NCI-H460 (cell line): Measurements from ENCODE around the gene FAIM2. TPM values are rescaled to one million over a fixed set of nuclear protein-coding genes. Genes with fewer than 3 reads are reported as not detected.

Experiments used
- DNase-seq: peaks from one replicate; pipeline ENCODE4 v3.0.0-alpha.2; 2016; ENCODE audit warnings: low read depth; ENCODE audit errors: extremely low read depth
- total RNA-seq: library from RNA; depleted of rRNA; stranded (reverse); fragments of >200 nt; shearing (Covaris generic); gene quantifications from 2 replicates; pipeline ENCODE4 v1.2.3, GENCODE V29; 2014

Gene FAIM2
- total RNA-seq, 1 experiment from 2014 or later: 0.45 TPM

DNA sequence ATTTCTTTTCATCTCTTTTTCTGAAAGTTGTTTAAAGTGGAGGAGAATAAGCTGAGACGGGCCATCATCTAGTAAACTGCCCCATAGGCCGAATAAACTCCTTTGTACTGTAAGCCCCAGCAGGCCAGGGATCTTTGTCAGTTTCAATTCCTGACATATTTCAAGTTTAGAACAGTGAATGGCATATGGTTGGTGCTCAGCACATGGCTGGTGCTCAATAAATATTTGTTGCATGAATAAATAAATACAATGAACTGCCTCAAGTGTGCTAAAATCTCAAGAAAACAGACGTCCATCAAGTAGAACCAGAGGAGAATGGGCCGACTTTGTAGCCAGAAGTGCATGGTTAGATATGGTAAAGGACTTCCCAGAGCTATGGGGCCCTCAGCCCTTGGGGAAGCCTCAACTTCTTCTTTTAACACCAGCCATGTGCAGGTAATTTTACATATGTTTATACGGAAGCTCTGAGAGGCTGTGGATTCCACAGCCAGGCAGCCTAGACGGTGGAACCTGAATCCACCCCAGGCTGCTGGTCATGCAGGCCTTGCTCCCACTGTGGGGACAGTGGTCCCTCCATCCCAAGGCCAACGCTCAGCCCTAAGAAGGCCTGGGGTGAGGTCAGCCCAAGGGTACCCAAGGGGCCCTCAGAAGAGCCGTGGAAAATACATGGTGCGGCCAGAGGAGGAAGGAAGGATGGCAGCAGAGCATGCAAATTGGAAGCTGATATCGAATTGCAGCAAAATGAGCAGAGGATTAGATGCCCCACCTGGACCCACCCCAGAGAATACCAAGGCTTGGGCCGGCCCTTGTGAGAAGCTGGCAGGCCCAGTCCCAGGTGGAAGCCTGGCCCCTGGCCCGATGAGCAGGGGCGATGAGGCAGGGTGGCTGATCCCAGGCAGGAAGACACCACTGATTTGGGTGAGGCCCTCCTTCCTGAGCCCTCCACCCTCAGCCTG, 38.1 kb upstream of the FAIM2 start:
- DNase-seq: no peak

DNA sequence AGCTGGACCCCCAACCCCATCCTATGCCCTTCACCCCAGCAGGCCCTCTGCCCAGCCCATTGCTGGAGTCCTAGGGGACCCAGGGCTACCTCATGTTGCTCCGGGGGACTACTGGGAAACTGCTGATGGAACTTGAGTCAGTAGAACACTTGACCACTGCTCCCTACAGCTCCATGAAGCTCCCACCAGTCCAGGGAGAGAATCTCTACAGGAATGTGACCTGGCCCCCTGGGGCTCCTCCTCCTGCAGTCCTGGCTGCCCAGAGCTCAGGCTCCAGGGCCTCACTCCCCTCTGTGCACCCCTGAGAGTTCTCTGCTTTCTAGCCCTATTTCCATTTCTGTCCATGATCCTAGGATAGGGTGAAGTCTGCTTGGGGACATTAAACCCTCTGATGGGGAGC, 36.0 kb upstream of the FAIM2 start:
- DNase-seq: no peak

DNA sequence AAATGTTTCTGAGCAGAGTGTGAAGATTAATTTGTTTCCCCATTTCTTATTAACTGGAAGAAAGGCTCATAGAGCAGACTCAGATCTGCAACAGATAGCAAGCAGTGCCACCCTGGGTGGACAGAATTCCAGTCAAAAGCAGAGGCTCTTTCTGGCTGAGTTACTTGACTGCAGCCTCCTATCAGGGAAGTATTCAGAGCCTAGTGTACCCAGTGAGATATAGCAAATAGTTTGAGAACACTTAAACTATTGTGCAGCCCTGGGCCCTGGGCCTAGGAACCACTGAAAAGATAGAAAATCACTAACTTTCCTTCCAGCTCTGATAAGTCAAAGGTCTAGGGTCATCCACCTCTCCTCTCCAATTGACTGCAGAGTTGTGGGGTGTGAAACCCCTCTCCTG, 35.6 kb upstream of the FAIM2 start:
- DNase-seq: no peak

DNA sequence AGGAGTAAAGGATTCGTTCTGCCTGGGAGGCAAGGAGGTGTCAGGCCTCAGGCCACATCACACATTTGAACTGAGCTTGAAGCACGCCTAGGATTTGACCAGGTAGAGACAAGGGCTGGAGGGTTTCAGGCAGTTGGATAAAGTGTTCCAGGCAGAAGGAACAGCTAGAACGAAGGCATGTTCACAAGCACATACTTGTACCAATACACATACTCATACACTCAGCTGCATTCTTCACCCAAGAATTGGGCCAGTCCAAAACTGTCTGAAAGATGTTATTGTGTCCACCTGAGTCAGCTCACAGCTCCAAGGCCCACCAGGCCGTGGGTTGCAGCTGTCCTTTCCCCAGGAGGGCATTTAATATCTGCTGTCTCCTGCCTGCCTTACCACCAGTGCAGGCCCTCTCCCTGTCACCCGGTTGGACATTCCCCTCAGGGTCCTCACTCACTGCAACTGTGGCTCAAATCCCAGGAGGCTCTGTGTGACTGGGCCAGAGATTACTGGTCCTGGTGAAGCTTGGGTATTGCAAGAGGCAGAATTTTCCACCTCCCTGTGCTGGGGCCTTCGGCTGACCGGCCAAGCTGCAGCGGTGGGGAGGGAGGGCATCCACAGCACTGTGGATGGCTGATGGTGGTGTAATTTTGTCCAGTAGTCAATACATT, 34.1 kb upstream of the FAIM2 start:
- DNase-seq: no peak

DNA sequence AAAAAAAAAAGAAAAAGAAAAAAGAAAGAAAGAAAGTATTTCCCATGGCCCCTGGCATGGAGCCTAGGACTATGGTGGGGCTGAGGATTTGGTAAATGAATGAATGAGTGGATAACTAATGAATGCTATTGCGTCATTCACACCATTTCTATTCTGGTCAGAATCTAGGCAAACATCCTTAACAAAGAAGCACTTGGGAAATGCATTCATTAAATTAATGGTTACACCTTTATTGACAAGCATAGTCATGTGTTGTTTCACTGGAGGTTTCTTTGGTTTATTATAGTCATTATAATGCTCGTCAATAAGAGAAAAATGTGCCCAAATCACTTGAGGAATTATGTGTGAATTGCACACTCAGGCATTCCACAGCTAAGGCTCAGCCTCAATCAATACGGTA, 33.2 kb upstream of the FAIM2 start:
- no peak for DNase-seq

DNA sequence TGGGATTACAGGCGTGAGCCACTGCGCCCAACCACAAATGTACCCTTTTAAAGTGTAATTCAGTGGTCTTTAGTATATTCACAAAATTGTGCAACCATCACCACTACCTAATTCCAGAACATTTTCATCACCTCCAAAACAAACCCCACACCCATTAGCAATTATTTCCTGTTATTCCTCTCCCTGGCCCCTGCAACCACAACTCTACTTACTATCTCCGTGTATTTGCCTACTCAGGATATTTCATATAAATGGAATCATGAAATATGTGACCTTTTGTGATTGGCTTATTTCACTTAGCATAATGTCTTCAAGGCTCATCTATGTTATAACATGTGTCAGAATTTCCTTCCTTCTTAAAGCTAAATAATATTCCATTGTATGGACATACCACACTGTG, 30.8 kb upstream of the FAIM2 start:
- DNase-seq: no peak

DNA sequence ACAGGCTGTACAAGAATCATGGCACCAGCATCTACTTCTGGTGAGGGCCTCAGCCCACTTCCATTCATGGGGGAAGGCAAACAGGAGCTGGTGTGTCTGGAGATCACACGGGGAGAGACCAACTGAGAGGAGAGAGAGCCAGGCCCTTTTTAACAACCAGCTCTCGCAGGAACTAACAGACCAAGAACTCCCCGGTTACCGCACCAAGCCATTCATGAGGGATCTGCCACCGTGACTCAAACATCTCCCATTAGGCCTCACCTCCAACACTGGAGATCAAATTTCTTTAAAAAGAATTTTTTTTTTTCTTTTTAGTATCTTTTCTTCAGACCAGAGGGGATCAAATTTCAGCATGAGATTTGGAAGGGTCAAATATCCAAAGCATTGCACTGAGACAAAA, 30.1 kb upstream of the FAIM2 start:
- no peak for DNase-seq

DNA sequence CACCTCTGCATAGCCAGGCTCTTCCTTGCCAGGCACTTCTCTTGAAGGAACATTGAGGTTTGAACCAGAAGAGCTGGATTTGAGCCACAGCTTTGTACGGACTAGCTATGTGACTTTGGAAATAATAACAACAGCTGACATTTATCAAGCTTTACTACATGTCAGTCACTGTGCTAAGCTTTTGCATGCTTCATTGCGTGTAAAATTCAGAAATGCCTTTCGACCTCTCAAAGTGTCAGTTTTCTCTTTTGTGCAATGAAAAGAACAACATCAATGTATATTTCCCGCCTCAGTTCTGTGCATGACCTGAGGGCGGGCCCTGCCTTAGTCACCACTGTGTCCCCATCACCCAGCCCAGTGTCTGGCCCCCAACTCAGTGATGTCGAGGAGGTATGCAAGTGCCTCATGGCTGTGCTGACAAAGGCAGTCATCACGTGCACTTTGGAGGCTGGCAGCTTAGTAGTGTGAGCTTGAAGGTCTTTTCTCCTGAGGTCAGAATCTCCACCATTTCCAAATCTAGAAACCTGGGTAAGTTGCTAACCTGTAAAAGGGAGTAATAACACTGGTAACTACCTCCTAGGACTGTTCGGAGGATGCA, 28.9 kb upstream of the FAIM2 start:
- DNase-seq: no peak

DNA sequence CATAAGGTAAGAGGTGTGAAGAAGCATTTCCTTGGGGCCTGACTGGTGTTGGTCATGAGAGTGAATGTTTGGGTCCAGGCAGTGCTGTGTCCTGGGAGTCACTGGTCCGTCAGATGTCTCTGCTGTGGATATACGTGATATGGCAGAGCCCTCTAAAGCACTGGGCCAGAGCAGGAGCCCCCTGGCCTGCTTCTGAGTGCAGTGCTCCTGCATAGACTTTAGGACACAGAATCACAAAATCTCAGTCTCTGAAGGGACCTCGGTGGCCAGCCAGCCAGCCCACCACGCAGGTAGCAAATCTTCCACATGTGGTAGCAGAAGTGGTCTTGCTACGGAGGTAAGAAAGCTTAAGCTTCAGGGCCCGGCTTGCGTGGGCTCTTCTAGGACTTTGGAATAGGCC, 28.3 kb upstream of the FAIM2 start:
- DNase-seq: no peak

DNA sequence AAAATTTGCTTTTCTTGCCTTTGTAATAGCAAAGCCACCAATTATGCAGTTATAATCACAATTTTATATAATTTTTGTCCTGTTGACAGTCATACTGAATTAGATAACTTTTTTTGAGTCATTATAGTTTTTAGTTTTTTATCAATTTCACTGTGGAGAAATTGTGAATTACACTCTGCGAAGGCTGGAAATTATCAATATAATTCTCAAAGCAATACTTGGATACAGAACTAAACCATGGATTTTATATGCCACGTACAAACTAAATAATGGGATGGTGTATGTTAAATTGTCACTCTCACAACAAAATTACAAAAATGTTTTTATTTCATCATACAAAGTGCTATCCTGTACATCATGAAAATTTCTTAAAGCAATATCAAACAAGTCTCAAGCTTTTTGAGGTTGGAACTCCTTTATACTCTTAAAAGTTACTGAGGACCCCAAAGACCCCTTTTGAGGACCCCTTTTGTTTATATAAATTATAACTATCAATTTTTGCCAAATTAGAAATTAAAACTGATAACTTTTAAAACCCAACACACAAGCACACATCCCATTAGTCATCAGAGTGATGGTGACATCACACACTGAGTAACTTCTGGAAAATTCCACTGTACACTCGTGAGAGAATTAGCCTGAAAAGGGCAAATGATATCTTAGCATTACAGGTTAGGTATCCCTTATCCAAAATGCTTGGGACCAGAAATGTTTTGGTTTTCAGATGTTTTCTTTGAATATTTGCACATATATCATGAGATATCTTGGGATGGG, 27.0 kb upstream of the FAIM2 start:
- DNase-seq: peak; percentile 23

DNA sequence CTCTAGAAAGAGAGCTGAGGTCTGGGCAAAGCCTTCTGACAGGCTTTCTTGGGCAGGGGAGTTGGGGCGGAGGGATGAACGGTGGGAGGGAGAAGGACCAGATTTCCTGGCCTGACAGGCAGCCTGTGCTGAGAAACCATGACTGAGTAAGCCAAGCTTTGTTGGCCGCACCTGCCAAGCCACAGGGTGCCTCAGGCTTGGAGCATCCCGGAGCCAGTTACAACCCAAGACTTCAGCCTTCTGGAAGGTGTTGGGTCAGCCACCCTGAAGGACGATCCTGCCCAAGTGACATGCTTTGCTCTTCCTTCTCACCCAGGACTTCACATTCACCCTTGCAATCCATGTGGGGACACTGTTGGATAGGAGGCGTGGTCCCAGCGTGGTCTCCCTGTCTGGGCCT, 25.9 kb upstream of the FAIM2 start:
- no peak for DNase-seq

DNA sequence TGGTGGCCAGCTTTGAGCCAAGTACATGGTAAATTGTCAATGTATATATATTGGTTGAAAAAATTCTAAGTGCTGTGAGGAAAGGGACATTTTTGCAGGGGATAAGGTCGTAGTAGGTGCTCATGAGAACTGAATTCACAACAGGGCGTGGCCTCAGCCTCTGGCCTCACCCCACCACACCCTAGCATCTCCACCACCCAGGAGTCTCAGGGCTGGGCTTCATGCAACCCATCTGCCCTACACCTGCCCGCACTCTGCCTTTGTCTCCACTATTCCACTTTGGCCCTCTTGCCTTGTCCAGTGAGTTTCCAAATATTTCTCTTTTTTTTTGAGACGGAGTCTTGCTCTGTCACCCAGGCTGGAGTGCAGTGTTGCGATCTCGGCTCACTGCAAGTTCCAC, 24.8 kb upstream of the FAIM2 start:
- DNase-seq: no peak

DNA sequence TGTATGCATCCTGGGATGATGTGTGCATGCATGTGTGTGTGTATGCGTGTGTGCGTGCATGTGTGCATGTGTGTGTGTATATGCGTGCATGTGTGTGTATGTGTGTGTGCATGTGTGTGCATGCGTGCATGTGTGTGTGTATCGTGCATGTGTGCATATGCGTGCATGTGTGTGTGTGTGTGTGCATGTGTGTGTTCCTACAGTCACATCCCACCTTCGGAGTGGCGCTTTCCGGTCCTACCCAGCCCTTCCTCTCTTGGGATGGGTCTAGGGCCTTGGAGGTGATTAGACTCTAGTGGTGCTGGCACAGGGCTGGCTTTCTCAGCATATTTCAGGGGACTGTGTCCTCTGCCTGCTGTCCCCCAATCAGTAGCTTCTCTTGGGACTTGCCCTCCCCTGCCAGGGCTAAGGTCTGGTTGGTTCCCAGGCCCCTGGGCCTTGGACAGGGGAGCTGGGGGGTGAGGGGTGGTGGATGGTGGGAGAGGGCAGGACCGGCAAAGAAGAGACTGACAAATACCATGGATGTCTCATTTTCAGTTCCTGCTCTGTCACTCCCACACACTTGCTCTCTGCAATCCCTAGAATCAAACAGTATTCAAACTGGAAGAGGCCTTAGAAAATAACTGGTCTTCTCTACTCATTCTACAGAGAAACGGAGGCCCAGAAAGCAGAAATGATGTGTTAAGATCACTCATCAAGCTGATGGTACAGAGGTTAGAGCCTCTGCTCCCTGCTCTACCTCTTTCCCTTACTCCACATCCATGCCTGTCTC, 21.9 kb upstream of the FAIM2 start:
- DNase-seq: no peak

DNA sequence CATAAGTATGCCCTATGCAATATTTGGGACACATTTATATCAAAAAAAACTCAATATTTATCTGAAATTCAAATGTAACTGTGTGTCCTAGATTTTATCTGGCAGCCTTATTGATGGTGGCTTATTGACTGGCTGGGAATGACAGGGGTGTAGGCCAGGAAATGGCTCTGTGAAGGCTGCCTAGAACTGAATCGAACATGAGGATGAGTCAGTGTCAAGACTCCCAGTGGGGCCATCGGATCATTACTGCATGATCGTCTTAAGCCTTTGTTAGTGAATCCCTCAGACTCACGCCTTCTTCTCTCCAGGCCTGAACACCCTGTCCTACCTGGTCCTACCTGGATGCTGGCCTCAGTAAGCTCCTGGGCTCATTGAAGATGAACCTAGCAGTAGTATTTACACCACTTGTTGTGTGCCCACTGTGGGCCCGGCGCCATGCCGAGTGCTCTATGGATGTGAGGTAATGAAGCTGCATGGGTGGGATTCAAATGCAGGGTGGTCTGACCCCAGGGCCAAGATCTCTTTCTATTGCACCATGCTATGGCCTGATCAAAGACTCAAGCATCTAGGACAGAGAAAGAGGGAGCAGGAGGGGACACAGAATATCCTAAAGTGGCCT, 21.0 kb upstream of the FAIM2 start:
- DNase-seq: no peak

DNA sequence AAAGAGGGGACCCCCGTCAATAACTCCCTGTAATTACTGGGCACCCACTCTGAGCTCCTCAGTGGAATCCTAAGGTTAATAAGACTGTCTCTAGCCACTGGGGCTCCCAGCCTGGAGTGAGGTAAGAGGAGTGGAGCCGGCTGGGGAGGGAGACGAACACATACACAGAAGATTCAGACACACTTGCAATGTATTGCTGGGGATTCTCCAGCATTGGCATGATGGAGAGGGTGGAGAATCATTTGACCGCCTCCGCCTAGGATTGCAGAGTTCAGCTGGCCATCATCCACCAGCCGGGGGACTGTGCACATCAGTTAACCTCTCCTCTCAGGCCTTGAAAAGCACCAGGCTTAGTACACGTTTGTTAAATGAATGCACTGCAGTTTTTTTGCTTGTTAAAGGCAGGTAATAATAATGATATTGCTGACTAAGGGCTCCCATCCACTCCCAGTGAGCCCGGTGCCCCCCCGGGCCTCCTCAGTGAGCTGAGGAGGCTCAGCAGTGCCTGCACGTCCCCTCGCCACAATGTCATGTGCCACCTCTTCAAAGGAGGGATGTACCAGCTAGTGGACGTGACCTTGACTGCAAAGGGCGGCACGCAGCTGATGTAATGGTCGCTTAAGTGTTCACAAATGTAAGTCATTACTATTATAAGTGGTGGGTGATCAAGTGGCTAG, 20.3 kb upstream of the FAIM2 start:
- DNase-seq: no peak

DNA sequence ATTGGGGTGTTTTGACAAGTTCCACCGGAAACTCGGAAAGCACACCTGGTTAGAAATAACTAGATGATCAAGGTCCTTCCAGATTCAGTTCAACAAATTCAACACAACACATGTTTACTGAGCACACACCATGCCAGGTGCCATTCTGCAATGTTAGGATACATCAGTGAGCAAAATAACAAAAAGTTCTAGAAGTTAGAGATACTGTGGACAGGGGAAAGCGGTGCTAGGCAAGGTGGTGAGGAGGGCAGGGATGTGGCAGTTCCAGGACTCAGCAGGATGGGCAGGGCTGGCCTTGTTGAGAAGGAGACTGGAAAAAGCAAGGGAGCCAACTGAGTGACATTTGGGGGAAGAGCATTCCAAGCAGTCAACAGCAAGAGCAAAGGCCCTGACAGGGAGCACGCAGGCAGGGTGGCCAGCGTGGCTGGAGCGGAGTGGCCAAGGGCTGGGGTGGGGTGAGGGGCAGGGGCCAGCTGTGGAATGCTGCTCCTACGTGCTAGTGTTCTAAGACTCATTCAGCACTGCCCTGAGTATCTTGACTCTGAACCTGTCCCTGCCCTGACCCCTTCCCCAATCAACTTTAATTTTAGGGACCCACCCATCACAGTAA, 19.4 kb upstream of the FAIM2 start:
- DNase-seq: no peak

DNA sequence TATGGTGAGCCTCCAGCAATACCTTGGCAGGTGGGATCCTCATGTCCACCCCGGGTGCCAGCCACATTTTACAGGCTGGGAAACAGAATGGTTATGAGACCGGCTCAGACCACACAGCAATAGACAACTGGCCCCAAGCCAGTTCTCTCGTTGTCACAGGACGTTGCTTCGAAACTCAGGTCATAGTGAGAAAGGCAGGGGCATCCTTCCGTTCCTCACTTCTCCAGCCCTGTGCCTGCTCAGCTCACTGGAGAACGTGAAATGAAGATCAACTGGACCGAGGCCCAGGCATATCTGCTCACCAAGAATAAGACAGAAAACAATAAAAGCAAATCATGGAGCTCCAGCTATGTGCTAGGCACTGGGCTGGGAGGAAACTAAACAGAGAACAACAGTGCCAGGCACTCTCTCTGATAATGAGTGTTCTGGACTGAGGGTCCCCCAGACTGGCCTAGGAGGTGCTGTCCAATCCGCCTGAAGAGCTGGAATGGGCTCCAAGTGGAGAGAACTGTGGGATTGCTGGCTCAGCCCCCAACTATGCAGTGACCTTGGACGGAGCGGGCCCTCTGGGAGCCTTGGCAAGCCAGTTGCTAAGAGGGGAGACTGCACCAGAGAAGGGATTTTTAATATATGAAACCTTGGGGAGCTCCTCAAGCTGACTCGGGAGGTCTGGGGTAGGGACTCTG, 18.8 kb upstream of the FAIM2 start:
- DNase-seq: no peak

DNA sequence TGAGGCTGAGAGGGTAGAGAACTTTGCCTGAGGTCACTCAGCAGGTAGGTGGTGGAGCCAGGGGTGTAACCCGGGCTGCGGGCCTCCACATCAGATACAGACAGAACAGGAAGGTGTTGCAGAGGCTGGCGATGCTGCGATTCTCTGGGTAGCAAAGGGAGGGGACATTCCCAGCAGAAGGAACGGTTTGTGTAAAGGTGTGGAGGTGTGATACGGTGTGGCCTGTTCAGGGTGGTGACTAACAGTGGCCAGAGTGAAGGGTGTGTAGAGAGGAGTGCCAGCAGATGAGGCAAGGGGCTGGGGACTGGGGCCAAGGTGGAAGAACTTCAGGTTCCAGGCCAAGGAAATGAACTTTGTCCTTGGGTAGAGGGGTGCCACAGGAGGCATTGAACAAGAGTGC, 18.2 kb upstream of the FAIM2 start:
- DNase-seq: no peak
